ENCODE measurements around the gene ORMDL3.

Gene ORMDL3

DNA sequence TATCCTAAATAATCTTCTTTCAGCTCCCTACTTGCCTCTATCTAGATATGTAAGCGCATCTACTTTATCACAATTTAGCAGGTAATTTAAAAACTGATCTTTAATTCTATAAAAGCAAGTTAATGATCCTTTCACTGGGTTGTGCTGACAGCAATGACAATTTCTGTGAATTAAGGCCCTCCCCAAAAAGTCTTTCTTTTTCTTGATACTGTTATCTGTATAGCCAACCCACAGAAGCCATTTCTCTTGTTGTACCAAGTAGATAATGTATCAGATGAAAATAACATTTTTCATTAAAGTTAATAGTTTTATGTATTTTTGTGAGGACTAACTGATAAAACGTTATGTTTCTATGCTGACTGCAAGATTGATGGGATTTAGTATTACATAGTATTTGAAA lies 55.6 kb downstream of the ORMDL3 start:
- DNase-seq (ENCODE audit: low spot score) = no peak
